Adipose tissue (tissue), 3 donors: ENCODE measurements around the gene TMEM40. TPM values are rescaled to one million over a fixed set of nuclear protein-coding genes. Genes with fewer than 3 reads are reported as not detected.
"Not testable (repeated sequence)": the region's sequence is repeated elsewhere in the genome, so short reads cannot be mapped to it uniquely, and the experiment has no call there.

Source experiments
- H3K27ac ChIP-seq: one replicate; pipeline ENCODE4 v1.5.1; 2013; ENCODE audit warnings: low read depth, low read length
- WGBS, 3 donors: extraction: QIAGEN DNeasy Blood & Tissue Kit; methylation state at CpG; one replicate each; pipeline ENCODE4 v1.1.7; 2013; 5-methylcytosine and 5-hydroxymethylcytosine counted together
- polyA plus RNA-seq, 3 donors: library from polyadenylated mRNA; stranded (reverse); fragments of 200-250 nt; gene quantifications; one replicate each; pipeline ENCODE4 v1.2.3, GENCODE V29; 2013
- donor health status: healthy with polysubstance abuse.
- donor health status: Bipolar disorder and iron deficiency.
- donor health status: healthy.

TMEM40 gene
- polyA plus RNA-seq, 3 donors, result 0.76 TPM; not detected in 2

GRCh38 chr3:12730506-12731242 is 28.4 kb downstream of the TMEM40 start:
- no peak overlapping the region for H3K27ac ChIP-seq
- WGBS, 3 donors, result 73 to 86% (median 79%) methylated on average over 4 of the region's 4 CpGs

- 45 to 51% (median 49%) methylated on average over 7 of the region's 7 CpGs for WGBS, 3 donors
Measured at GRCh38 chr3:12729051-12729651, 29.9 kb downstream of the TMEM40 start.

GRCh38 chr3:12727937-12728336 is 31.1 kb downstream of the TMEM40 start:
- H3K27ac ChIP-seq, result no peak overlapping the region
- 64 to 87% (median 80%) methylated on average over 2 of the region's 2 CpGs for WGBS, 3 donors

More at GRCh38 chr3:12729051-12729651, 29.9 kb downstream of the TMEM40 start:
- H3K27ac ChIP-seq, result no peak overlapping the region

GRCh38 chr3:12727481-12727880 is 31.6 kb downstream of the TMEM40 start:
- H3K27ac ChIP-seq, result no peak overlapping the region
- whole genome bisulfite sequencing, 3 donors, result 13 to 73% (median 73%) methylated on average over 3 of the region's 3 CpGs

GRCh38 chr3:12725436-12725835 is 33.6 kb downstream of the TMEM40 start:
- WGBS, 3 donors, result 77 to 89% (median 83%) methylated on average over 1 of the region's 1 CpG
- no peak overlapping the region for H3K27ac ChIP-seq

GRCh38 chr3:12724794-12725193 is 34.3 kb downstream of the TMEM40 start:
- WGBS, 3 donors, result 75 to 93% (median 87%) methylated on average over 4 of the region's 4 CpGs
- H3K27ac ChIP-seq, result no peak overlapping the region

- not testable (repeated sequence) for H3K27ac ChIP-seq
Measured at GRCh38 chr3:12723362-12723761, 35.7 kb downstream of the TMEM40 start.

- WGBS, 3 donors, result 72 to 75% (median 74%) methylated on average over 3 of the region's 3 CpGs
- H3K27ac ChIP-seq, result no peak overlapping the region
Measured at GRCh38 chr3:12722226-12722625, 36.8 kb downstream of the TMEM40 start.

GRCh38 chr3:12719984-12720898 is 38.8 kb downstream of the TMEM40 start:
- 14 to 17% (median 15%) methylated on average over 17 of the region's 17 CpGs for WGBS, 3 donors
- no peak overlapping the region for H3K27ac ChIP-seq

GRCh38 chr3:12719541-12719940 is 39.5 kb downstream of the TMEM40 start:
- H3K27ac ChIP-seq, result no peak overlapping the region
- 32 to 39% (median 38%) methylated on average over 7 of the region's 7 CpGs for WGBS, 3 donors

- 25 to 39% (median 30%) methylated on average over 3 of the region's 3 CpGs for WGBS, 3 donors
- no peak overlapping the region for H3K27ac ChIP-seq
Measured at GRCh38 chr3:12716605-12717151, 42.4 kb downstream of the TMEM40 start.

GRCh38 chr3:12714278-12714677 is 44.8 kb downstream of the TMEM40 start:
- no peak overlapping the region for H3K27ac ChIP-seq
- 95 to 97% (median 97%) methylated on average over 4 of the region's 4 CpGs for whole genome bisulfite sequencing, 3 donors

- 76 to 90% (median 86%) methylated on average over 4 of the region's 4 CpGs for WGBS, 3 donors
Measured at GRCh38 chr3:12710062-12710461, 49.0 kb downstream of the TMEM40 start.

GRCh38 chr3:12709334-12709733 is 49.7 kb downstream of the TMEM40 start:
- no peak overlapping the region for H3K27ac ChIP-seq
- 47 to 82% (median 71%) methylated on average over 3 of the region's 3 CpGs for WGBS, 3 donors

More at GRCh38 chr3:12710062-12710461, 49.0 kb downstream of the TMEM40 start:
- no peak overlapping the region for H3K27ac ChIP-seq

- H3K27ac ChIP-seq, result no peak overlapping the region
- 53 to 66% (median 65%) methylated on average over 6 of the region's 6 CpGs for WGBS, 3 donors
Measured at GRCh38 chr3:12708584-12709192, 50.4 kb downstream of the TMEM40 start.

- no peak overlapping the region for H3K27ac ChIP-seq
- WGBS, 3 donors, result 53 to 82% (median 61%) methylated on average over 2 of the region's 2 CpGs
Measured at GRCh38 chr3:12707449-12707848, 51.6 kb downstream of the TMEM40 start.

- WGBS, 3 donors, result 78 to 87% (median 83%) methylated on average over 2 of the region's 2 CpGs
- H3K27ac ChIP-seq, result no peak overlapping the region
Measured at GRCh38 chr3:12706504-12707253, 52.4 kb downstream of the TMEM40 start.

GRCh38 chr3:12705981-12706380 is 53.1 kb downstream of the TMEM40 start:
- no peak overlapping the region for H3K27ac ChIP-seq
- 47 to 82% (median 55%) methylated on average over 1 of the region's 1 CpG for WGBS, 3 donors
